GM12892 (cell line): ENCODE data around the gene TAF13.

Experiments used
- POLR2A ChIP-seq: IDR thresholded peaks from 2 replicates; pipeline ENCODE4 v1.6.1; 2011; ENCODE audit warnings: low read depth, low read length, control low read depth
- POLR2AphosphoS5 ChIP-seq: IDR thresholded peaks from 2 replicates; pipeline ENCODE4 v1.6.1; 2011; ENCODE audit warnings: low read depth, low read length, control low read depth
- TAF1 ChIP-seq: IDR thresholded peaks from 2 replicates; pipeline ENCODE4 v1.6.1; 2011; ENCODE audit warnings: low read depth, mild to moderate bottlenecking, control low read depth, low read length, borderline replicate concordance

DNA sequence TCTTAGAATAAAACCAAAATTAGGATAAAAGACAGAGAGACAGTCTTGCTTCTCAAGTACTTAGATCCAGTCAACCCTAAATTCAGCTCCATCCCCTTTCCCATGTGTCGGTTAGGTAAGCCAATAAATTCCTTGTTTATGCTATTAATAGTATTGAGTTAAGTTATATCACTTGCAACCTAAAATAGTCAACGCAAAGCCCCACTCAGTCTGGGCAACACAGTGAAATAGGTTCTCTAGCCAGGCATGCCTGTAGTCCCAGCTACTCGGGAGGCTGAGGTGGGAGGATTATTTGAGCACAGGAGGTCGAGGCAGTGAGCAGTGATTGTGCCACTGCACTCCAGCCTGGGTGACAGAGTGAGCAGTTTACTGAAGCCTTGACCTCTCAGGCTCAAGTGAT is 14.6 kb downstream of the TAF13 start:
- no peak for TF ChIP-seq TAF1
- no peak for TF ChIP-seq POLR2A
- no peak for TF ChIP-seq POLR2AphosphoS5
